Measurements from ENCODE around the gene PRR35. TPM values are rescaled to one million over a fixed set of nuclear protein-coding genes. Genes with fewer than 3 reads are reported as not detected.
A peak's percentile ranks its signal among the peaks of the same experiment; 100 is the strongest.
"Not testable (repeated sequence)": the region's sequence is repeated elsewhere in the genome, so short reads cannot be mapped to it uniquely, and the experiment has no call there.

Gene PRR35
- total RNA-seq, 1 donor from 2014 or later, result not detected

DNA sequence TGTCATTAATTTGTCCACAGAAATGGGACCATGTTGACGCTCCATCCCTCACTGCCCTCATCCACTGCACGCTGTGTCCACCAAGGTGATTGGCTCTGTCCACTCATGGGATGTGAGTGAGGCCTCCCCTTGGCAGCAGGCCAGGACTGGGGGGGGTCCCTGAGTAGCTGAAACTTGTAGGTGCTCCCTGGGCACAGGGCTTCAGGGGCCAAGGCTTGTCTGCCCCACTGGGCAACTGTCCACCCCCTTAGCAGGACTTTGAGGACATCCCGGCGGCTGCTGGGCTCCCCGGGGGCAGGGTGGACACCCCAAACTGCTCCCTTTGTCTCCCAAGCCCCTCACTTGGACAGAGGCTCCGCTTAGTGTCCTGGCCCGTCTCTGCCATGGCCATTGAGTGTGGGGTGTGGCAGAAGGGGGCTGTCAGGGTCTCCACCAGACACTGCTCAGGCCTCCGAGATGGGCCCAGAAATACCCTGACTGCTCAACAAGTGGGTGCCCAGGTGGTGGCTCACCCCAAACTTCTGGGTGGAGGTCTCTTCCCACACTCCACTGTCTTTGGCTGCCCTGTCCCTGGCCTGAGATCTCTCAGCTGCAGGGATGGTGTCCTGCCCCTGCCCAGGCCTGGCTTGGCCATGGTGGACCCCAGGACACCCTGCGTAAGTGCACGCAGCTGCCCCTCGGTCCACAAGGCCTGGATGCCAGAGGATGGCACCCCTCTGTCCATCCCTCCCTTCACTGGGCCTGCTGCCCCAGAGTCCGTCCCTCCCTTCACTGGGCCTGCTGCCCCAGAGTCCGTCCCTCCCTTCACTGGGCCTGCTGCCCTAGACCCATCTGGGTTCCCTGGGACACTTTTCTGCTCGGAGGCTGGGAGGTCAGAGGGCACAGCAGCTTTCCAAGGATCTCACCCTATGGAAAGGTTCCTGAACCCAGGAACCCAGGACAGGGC is 26.7 kb downstream of the PRR35 start:
- intact Hi-C loops (cut with DNase I), result loop anchor here (5.0 kb wide), 1 partner anchor 50 kb away; the partner anchor contains the start of gene METTL26
- ATAC-seq (ENCODE audit: poor library complexity), result no peak
- DNase-seq, result no peak

DNA sequence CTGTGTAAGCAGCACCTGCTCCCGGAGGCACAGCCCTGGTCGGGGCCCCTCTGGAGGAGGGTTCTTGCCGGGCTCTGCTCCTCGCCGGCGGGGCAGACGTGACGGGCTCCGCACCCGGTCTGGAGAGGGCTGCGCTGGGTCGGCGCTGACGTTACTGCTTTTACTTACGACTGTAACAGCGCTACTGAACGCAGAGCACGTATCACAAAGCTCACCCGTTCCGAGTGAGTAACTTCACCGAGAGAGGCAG is 28.4 kb downstream of the PRR35 start:
- no peak for ATAC-seq (ENCODE audit: poor library complexity)
- no peak for DNase-seq
- intact Hi-C loops (cut with DNase I), result loop anchor here (5.0 kb wide), 1 partner anchor 49 kb away; the partner anchor contains the start of gene METTL26

DNA sequence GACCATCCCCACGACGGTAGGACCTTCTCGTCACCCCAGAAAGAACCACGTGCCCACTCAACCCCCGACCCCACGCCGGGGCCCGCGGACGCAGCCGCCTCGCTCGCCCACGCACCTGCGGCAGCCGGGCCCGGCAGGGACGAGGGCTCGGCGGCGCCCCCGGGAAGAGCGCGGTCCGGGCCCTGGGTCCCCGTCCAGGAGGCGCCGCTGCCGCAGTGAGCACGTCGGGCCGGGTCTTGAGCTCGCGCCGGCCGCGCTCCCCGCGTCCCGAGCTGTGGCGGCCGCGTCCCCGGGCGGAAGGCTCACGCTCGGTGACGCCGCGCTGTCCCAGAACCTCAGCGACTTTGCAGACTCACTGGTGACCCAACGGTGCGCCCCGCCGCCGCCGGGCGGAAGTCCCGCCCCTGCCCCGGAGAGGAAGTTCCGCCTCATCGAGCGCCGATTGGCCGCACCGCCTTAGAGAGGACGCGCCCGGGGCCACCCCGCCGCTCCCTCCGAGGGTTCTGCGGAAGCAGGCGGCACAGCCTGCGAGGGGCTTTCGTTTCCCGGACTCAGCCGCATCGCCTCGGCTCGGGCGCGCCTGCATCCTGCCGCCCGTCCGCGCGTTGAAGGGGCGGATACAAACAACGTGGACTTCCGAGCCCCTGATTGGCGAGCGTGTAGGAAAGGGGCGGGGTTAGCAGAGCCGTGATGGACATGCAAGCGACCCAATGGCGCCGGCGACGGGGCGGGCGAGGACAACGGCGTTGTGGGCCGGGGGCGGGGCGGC is 28.9 kb downstream of the PRR35 start:
- intact Hi-C loops (cut with DNase I), result loop anchor here (5.0 kb wide), 1 partner anchor 48 kb away; the partner anchor contains the start of gene METTL26
- ATAC-seq (ENCODE audit: poor library complexity), result peak; percentile 93
- peak; percentile 98 for DNase-seq

DNA sequence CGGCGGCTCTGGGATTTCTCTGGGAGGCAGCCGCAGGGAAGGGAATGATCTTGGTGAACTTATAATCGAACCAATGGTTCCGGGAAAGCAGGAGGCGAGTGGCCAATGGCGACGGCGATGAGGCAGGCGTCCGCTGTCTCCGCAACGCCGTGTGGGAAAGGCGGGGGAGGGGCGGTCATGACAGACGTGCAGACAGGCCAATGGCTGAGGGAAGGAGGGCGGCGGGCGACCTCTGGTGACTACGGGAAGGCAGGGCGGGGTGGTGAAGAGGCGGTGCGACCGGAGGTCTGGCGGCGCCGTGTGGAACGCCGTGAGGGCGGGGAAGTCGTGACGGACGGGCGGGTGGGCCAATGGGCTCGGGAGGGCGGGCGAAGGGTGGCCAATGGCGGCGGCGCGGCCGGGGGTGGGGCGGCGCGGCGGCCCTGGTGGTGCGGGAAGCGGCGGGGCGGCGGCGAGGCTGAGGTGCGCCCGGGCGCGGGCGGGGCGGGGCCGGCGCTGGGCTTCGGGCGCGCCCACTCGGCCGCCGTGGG is 29.5 kb downstream of the PRR35 start, which contains the start of gene RAB40C:
Gene RAB40C, plus strand, starts transcription at position 409 of the 530 bp plus-strand sequence. CDS start 226 bp downstream, outside the sequence.
- intact Hi-C loops (cut with DNase I), result loop anchor here (5.0 kb wide), 1 partner anchor 48 kb away; the partner anchor contains the start of gene METTL26
- peak; percentile 95 for ATAC-seq (ENCODE audit: poor library complexity)
- peak; percentile 99 for DNase-seq

DNA sequence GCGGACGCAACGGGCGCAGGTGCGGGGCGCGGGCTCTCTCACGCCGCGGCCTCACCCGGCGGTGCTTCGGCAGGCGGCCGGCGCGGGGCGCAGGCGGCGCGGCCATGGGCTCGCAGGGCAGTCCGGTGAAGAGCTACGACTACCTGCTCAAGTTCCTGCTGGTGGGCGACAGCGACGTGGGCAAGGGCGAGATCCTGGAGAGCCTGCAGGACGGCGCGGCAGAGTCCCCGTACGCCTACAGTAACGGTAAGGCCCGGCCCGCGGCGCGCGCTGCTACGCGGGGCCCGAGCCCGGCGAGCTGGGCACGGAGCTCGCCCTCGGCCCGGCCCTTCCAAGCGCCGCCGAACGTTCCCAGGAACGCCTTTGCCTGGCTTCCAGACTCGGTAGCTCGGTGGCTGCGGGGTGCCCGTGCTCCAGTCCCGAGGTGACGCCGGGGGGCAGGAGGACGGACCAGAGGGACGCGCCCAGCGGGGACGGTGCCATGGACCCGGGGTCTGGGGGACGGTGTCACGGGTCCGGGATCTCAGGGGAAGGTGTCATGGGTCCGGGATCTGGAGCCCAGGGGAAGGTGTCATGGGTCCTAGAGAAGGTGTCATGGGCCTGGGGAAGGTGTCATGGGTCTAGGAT is 30.1 kb downstream of the PRR35 start:
- intact Hi-C loops (cut with DNase I), result no loop called here
- DNase-seq, result peak; percentile 63

DNA sequence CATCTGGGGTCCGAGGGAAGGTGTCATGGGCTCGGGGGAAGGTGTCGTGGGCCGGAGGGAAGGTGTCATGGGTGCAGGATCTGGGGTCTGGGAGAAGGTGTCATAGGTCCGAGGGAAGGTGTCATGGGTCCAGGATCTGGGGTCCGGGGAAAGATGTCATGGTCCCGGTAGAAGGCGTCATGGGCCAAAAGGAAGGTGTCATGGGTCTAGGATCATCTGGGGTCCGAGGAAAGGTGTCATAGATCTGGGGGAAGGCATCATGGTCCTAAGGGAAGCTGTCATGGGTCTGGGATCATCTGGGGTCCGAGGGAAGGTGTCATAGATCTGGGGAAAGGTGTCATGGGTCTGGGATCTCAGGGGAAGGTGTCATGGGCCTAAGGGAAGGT is 30.6 kb downstream of the PRR35 start:
- ATAC-seq (ENCODE audit: poor library complexity) (no peak), DNase-seq (no peak)
- intact Hi-C loops (cut with DNase I), result no loop called here

More for the DNA sequence above, 30.1 kb downstream of the PRR35 start:
- no peak for ATAC-seq (ENCODE audit: poor library complexity)

DNA sequence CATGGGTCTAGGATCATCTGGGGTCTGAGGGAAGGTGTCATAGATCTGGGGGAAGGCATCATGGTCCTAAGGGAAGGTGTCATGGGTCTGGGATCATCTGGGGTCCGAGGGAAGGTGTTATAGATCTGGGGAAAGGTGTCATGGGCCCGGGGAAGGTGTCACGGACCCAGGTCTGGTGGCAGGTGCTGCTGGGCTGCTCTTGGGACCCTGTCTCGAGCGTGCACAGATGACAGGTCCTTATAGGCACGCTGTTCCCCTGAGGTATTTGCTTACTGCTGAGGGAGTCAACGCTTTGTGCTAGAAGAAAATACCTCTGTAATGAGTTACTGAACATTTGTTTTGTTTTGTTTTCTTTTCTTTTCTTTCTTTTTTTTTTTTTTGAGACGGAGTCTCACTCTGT is 31.0 kb downstream of the PRR35 start:
- DNase-seq, result no peak
- no peak for ATAC-seq (ENCODE audit: poor library complexity)
- intact Hi-C loops (cut with DNase I), result no loop called here

DNA sequence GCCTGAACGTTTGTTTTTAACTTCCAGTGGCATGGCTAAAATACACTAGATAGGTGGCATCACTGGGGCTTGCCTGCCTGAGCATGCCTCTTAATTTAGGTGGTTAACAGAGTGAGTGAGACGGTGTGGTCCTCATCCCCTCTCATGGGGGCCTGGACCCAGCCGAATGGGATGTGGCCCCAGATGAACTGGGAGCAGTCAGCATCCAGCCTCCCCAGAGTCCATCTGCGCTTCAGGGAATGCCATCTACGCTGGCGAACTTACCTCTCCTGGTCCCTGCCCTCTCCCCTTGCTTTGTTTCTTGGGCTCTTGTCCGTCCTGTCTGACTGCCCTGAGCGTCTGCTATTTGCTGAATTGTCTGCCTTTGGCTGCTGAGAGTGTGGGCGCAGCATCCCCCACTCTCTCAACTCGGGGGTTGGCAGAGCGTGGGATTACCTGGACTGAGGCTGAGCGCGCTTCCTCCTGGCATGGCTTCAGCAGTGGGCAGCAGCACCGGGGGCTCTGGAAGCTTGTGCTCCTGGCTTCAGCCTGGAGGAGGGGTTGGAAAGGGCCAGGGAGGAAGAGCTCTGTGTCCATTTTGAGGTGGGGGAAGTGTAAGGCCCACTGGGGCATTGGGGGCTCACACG is 31.8 kb downstream of the PRR35 start:
- intact Hi-C loops (cut with DNase I), result no loop called here
- ATAC-seq (ENCODE audit: poor library complexity) (no peak), DNase-seq (no peak)

DNA sequence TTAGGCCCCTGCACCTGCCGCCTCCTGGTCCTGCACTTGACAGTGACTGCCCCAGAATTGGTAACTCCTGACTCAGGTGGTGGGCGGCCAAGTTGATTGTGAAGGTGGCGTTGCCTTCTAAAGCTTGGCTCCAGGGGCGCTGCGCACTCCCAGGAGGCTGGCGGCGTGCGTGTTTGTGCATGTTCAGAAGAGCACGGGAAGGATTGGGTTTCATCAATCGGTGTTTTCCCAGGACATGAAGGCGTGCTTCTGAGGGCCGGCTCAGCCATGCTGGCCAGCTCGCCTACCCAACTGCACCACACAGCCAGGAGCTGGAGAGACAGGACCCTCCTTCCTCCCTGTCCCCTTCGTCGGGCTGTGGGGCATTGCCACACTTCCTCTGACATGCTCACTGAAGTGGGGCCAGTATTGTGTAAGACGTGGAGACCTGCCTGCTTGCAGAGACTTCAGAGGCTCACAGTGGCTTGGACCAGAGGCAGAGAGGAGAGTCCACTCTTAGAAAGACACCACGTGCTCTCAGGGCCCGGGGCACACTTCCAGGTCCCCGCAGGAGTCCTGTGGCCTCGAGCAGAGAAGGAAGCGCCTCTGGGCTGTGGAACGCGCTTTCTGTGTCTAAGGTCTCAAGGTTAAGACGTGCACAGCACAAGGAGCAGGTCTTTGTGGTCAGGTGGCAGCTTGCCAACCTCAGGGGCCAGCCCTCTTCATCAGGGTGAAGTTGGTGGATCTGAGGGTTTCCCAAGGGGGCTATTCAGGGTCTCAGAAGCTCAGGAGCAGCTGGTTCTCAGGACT is 32.5 kb downstream of the PRR35 start:
- DNase-seq (peak; percentile 68), ATAC-seq (ENCODE audit: poor library complexity) (no peak)
- intact Hi-C loops (cut with DNase I), result no loop called here

DNA sequence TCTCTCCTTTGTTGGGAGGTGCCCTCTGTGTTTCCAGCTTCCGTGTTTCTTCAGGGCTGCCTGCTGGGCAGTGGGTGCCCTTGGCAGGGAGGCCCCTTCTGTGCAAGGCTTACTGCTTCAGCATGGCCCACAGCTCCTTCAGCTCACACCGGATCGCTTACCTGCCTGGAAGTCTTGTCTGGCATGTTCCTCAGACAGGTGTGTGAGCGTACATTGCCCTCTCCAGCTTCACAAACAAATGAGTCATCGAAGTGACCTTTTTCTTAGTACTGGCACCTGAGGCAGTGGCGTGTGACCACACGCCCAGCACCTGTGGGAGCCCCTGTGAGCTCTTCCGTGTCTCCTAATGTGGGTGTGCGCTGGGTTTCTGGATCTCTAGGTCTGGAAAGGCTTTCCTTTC is 33.2 kb downstream of the PRR35 start:
- intact Hi-C loops (cut with DNase I), result no loop called here
- no peak for DNase-seq
- ATAC-seq (ENCODE audit: poor library complexity), result no peak

DNA sequence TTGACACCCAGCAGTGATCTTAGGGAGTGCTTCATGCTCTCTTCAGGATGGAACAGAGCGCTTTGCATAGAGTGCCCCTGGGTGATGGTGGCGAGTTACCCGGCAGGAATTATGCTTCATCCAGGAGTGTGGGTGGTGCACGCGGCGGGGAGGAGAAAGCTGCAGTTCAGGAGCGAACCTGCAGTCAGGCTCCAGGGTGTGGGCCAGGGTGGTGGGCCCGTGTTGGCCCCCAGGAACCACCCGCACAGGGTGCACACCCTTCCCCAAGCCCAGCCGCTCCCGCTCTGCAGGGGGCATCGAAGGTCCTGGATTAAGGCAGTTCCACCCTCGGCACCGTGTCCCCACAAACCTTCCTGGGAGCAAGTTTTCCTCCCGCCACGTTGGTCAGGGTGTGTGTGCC is 33.6 kb downstream of the PRR35 start:
- ATAC-seq (ENCODE audit: poor library complexity) (no peak), DNase-seq (no peak)
- intact Hi-C loops (cut with DNase I), result no loop called here

DNA sequence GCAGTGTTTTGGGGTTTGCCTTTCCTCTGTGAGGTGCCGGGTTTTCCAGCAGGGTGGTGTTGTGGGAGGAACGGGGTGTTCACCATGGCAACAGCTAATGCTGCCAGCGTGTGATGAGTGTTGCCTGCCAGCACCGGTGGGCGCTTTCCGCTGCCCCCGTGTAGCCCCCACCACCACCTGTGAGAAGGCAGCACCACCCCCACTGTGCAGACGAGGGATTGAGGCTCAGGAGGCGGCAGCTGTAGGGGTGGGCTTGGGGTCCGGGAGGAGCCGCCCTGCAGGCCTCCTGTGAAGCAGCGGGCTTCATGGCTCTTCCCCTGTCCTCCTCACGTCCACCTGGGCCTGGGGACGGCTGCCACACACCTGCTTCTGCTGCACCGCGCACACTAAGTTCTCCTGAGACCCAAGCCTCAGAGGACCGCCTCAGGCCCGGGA is 34.9 kb downstream of the PRR35 start:
- intact Hi-C loops (cut with DNase I), result no loop called here
- no peak for ATAC-seq (ENCODE audit: poor library complexity)
- DNase-seq, result no peak

DNA sequence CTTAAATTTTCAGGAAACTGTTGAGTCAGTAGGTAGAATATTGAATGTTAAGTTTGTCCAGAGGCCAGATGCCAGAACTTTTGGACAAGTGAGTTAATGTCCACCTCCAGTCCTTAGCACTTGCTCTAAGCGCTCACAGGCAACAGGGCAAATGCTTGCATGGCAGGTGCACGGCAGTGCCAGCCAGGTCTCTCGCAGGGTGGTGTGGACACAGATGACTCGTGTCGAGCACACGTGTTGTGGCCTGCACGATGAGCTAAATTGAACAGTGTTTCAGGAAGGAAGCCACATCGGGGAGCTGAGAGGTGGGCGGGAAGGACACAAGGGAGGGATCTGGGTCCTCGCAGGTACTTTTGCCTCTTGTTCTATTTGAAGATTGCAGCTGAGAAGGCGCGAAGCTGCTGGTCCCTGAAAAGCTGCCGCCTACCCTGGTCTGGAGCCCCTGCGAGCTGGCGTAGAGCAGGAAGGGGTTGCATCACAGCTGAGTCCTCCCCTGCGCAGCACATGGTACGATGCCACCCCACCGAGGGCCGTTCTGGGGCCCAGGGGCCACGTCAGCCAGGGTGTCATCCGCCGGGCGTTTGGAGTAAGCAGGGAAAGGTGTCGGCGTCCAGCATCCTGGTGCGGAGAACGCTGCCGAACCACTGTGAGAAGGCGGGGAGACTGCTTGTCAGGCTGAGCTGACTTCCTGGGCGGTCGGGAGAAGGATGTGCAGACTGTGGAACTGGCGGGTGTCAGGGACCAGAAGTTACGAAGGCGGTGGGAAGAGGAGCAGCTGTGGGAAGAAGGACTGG is 35.9 kb downstream of the PRR35 start:
- intact Hi-C loops (cut with DNase I), result no loop called here
- no peak for DNase-seq
- ATAC-seq (ENCODE audit: poor library complexity), result no peak

DNA sequence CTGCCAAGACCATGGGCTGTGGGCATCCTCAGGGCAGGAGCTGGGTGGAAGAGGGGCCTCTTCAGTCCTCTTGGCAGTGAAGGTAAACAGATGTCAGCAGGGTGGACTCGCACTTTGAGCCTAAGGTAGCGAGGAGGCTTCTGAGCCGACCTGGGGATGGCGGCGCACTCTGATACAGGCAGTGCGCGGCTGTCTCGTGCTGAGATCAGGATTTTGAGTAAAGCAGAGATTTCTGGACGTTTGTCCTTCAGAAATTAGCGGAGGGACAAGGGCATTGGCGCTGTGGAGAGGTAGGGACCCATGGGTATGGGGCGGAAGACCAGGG is 36.5 kb downstream of the PRR35 start:
- DNase-seq (no peak), ATAC-seq (ENCODE audit: poor library complexity) (no peak)
- intact Hi-C loops (cut with DNase I), result no loop called here

DNA sequence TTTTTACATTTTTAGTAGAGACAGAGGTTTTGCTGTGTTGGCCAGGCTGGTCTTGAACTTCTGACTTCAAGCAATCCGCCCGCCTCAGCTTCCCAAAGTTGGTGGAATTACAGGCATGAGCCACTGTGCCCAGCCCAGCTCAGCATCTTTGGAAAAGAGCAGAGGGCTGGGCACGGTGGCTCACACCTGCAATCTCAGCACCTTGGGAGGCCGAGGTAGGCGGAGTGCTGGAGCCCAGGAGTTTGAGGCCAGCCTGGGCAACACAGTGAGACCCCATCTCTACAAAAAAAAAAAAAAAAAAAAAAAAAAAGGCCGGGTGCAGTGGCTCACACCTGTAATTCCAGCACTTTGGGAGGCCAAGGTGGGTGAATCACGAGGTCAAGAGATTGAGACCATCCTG is 37.5 kb downstream of the PRR35 start:
- DNase-seq; intact Hi-C loops (cut with DNase I); ATAC-seq (ENCODE audit: poor library complexity): not testable (repeated sequence)

DNA sequence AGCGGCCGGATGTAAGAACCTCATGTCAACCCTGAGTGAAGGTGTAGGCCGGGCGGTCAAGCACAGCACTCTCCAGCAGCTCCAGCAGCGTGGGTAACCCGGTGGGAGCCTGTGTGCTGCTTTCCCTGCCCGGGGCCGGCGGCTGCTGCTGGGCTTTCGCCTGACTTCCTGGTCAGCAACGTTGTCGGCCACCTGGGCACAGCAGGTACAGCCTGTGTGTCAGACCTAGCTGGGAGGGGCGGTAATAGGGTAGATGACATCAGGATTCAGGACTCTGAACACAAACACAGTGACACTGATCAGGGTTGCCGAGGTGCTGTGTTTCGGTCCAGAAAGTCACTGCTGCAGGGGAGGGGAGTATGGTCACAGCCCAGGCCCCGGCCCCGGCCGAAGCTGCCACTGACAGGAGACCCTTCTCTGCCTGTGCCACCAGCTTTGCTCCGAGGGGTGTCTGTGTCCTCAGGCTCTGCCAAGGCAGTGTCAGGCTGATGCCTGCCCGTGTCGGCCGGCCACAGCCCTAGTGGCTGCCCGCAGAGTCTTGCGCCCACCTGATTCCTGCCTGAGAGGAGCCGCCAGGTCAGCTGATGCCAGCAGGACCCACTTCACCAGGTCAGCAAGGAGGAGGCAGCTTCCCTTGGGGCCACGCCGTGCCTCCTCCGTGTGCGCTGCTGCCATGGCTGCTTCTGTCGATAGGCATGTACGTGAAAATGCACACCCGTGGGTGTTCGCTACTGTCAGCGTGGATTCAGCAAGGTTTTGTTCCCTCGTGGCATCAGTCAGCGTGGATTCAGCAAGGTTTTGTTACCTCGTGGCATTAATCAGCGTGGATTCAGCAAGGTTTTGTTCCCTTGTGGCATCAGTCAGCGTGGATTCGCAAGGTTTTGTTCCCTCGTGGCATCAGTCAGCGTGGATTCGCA is 38.9 kb downstream of the PRR35 start:
- intact Hi-C loops (cut with DNase I), result no loop called here
- DNase-seq, result no peak
- no peak for ATAC-seq (ENCODE audit: poor library complexity)

All from Right ventricle myocardium superior (tissue), 1 donor.